ENCODE data around the gene EFCAB7. TPM values are rescaled to one million over a fixed set of nuclear protein-coding genes. Genes with fewer than 3 reads are reported as not detected.

Gene EFCAB7
- total and polyA plus RNA-seq, 2 of the 13 experiments (the other 11 are each of a cell fraction or from before 2014, with no cell fraction given) = 1.7 to 5.4 TPM

DNA sequence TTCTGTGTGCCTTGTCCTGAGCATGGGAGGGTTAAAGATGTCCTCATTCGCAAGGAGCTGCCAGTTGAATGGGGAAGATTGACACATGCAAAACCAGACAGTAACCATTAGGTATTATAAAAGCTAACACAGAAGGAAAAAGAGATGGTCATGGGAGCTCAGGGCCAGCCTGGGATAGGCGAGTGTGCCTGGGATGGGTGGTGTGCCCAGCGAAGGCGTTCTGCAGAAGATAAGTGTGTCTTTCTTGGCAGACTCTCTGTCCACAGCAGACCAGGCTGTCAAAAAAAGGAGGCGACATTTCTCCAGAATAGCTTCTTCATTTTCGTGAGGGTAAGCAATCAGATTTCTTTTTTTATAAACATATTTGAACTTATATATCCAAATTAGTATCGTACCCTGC is 84.0 kb downstream of the EFCAB7 start:
- ATAC-seq (no peak), DNase-seq (ENCODE audit: low spot score) (no peak), FAIRE-seq (no peak)
- WGBS (ENCODE audit: low lambda C conversion rate) = 98% methylated on average over 7 of the region's 7 CpGs
- H3K36me3 ChIP-seq (replicated peaks in 1 of 2; ENCODE audit: control insufficient read depth in 1 of 2, insufficient read depth in 2 of 2, low read length in 2 of 2) = peaks cover 4 to 36% of the 10 kb centered on the region in 2 experiments; a peak in 3 of 5 replicates
- H3K9ac ChIP-seq (ENCODE audit: insufficient read depth, low read depth, low read length) = no peak overlapping the region
- H3K4me3 ChIP-seq (replicated peaks in 1 of 3; ENCODE audit: insufficient read depth in 1 of 3, low read depth in 2 of 3, low read length in 3 of 3) = no peak overlapping the region
- no peaks in the 10 kb centered on the region for H3K9me3 ChIP-seq (ENCODE audit: low read length)
- intact Hi-C loops (cut with micrococcal nuclease; ENCODE audit: unreplicated experiment) (no loop called here), in situ Hi-C loops (cut with HindIII; ENCODE audit: extremely low pct_ligation_motif_present, low pct_unique_long_range_greater_than_20kb) (loop anchor here (25.0 kb wide), 1 partner anchor 305 kb away; no protein-coding TSS in a partner anchor)
- H3K79me2 ChIP-seq (ENCODE audit: insufficient read depth, low read length) = peaks cover 61% of the 10 kb centered on the region
- ChIA-PET POLR2A (no interaction called here), CTCF (ENCODE audit: low intra/inter-chr PET ratio, low total read pairs) (no interaction called here)
- no peak overlapping the region for H2AFZ ChIP-seq (ENCODE audit: low read length)
- H3K4me2 ChIP-seq (ENCODE audit: low read depth, low read length) = no peak overlapping the region
- peaks cover 4% of the 10 kb centered on the region; the same call in 1 of the 2 replicates for H4K20me1 ChIP-seq (ENCODE audit: insufficient read depth, low read length)
- BruUV-seq (replicated peaks) = no TSS peak
- no peak overlapping the region for H3K27ac ChIP-seq (ENCODE audit: extremely low read length, insufficient read depth, low read length)
- H3K4me1 ChIP-seq (ENCODE audit: insufficient read depth, low read length) = peaks cover 53% of the 10 kb centered on the region
- H3K27me3 ChIP-seq (ENCODE audit: control insufficient read depth in 1 of 2, insufficient read depth in 2 of 2, low read length in 2 of 2) = no peaks in the 10 kb centered on the region
- no peak for TF ChIP-seq CCAR2 (optimal IDR thresholded peaks at IDR 0.05; ENCODE audit: low read depth, low read length)
- TF ChIP-seq ZNF205 (CRISPR knock-in tag; IDR thresholded peaks at IDR 0.05) = no peak
- TF ChIP-seq SOX6 (IDR thresholded peaks at IDR 0.05) = no peak
- TF ChIP-seq SOX6 (CRISPR knock-in tag; IDR thresholded peaks at IDR 0.05) = no peak
- TF ChIP-seq DMTF1 (CRISPR knock-in tag; IDR thresholded peaks at IDR 0.05) = no peak
- no peak for TF ChIP-seq KLF11 (CRISPR knock-in tag; IDR thresholded peaks at IDR 0.05)
- TF ChIP-seq TRIM22 (IDR thresholded peaks at IDR 0.05) = no peak
- no peak for TF ChIP-seq ZNF576 (CRISPR knock-in tag; IDR thresholded peaks at IDR 0.05)
- TF ChIP-seq, protein P1, sequence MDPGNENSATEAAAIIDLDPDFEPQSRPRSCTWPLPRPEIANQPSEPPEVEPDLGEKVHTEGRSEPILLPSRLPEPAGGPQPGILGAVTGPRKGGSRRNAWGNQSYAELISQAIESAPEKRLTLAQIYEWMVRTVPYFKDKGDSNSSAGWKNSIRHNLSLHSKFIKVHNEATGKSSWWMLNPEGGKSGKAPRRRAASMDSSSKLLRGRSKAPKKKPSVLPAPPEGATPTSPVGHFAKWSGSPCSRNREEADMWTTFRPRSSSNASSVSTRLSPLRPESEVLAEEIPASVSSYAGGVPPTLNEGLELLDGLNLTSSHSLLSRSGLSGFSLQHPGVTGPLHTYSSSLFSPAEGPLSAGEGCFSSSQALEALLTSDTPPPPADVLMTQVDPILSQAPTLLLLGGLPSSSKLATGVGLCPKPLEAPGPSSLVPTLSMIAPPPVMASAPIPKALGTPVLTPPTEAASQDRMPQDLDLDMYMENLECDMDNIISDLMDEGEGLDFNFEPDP (CRISPR knock-in tag; conservative IDR thresholded peaks at IDR 0.05) = no peak
- TF ChIP-seq, protein P2, sequence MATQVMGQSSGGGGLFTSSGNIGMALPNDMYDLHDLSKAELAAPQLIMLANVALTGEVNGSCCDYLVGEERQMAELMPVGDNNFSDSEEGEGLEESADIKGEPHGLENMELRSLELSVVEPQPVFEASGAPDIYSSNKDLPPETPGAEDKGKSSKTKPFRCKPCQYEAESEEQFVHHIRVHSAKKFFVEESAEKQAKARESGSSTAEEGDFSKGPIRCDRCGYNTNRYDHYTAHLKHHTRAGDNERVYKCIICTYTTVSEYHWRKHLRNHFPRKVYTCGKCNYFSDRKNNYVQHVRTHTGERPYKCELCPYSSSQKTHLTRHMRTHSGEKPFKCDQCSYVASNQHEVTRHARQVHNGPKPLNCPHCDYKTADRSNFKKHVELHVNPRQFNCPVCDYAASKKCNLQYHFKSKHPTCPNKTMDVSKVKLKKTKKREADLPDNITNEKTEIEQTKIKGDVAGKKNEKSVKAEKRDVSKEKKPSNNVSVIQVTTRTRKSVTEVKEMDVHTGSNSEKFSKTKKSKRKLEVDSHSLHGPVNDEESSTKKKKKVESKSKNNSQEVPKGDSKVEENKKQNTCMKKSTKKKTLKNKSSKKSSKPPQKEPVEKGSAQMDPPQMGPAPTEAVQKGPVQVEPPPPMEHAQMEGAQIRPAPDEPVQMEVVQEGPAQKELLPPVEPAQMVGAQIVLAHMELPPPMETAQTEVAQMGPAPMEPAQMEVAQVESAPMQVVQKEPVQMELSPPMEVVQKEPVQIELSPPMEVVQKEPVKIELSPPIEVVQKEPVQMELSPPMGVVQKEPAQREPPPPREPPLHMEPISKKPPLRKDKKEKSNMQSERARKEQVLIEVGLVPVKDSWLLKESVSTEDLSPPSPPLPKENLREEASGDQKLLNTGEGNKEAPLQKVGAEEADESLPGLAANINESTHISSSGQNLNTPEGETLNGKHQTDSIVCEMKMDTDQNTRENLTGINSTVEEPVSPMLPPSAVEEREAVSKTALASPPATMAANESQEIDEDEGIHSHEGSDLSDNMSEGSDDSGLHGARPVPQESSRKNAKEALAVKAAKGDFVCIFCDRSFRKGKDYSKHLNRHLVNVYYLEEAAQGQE (IDR thresholded peaks at IDR 0.05; ENCODE audit: borderline replicate concordance in 1 of 2, low read depth in 1 of 2, low read length in 2 of 2) = no peak
- no peak for TF ChIP-seq ZNF674 (CRISPR knock-in tag; IDR thresholded peaks at IDR 0.05; ENCODE audit: low read depth)
